HepG2 (cell line): Measurements from ENCODE around the gene SIGLEC10. TPM values are rescaled to one million over a fixed set of nuclear protein-coding genes. Genes with fewer than 3 reads are reported as not detected.

Source experiments
- KIAA2018 ChIP-seq: sonication (generic); formaldehyde crosslinking; IDR thresholded peaks from 2 replicates; pipeline ENCODE4 v1.5.0; 2020; ENCODE audit warnings: mild to moderate bottlenecking, missing genetic modification reagents, borderline replicate concordance
- MEF2D ChIP-seq: sonication (generic); formaldehyde crosslinking; IDR thresholded peaks from 2 replicates; pipeline ENCODE4 v1.5.1; 2020; ENCODE audit warnings: mild to moderate bottlenecking, missing genetic modification reagents
- MIER2 ChIP-seq: IDR thresholded peaks from 2 replicates; pipeline ENCODE4 v1.6.1; 2016; ENCODE audit warnings: missing biosample characterization, missing genetic modification reagents
- NR2F6 ChIP-seq, 2 experiments: IDR thresholded peaks; 2 replicates each; pipeline ENCODE4 v1.6.1; 2016; ENCODE audit warnings: antibody characterized with exemption in 1 of 2, mild to moderate bottlenecking in 1 of 2
- RFX3 ChIP-seq: IDR thresholded peaks from 2 replicates; pipeline ENCODE4 v1.6.1; 2016; ENCODE audit warnings: missing biosample characterization, missing genetic modification reagents
- SOX5 ChIP-seq: IDR thresholded peaks from 2 replicates; pipeline ENCODE4 v1.6.1; 2016; ENCODE audit warnings: borderline replicate concordance
- THYN1 ChIP-seq: sonication (generic); formaldehyde crosslinking; IDR thresholded peaks from 2 replicates; pipeline ENCODE4 v1.8.1; 2023; ENCODE audit warnings: low read depth, mild to moderate bottlenecking, moderate library complexity, missing genetic modification reagents, borderline replicate concordance
- ZC3H4 ChIP-seq: sonication (generic); formaldehyde crosslinking; IDR thresholded peaks from 2 replicates; pipeline ENCODE4 v1.4.0; 2020; ENCODE audit warnings: missing genetic modification reagents, borderline replicate concordance
- ZFX ChIP-seq: sonication (generic); formaldehyde crosslinking; IDR thresholded peaks from 2 replicates; pipeline ENCODE4 v1.4.0; 2020; ENCODE audit warnings: mild to moderate bottlenecking, low read depth, missing genetic modification reagents, moderate library complexity
- ZNF232 ChIP-seq: sonication (generic); formaldehyde crosslinking; IDR thresholded peaks from 2 replicates; pipeline ENCODE4 v1.4.0; 2020; ENCODE audit warnings: missing genetic modification reagents, borderline replicate concordance
- polyA plus RNA-seq, 8 experiments: library from polyadenylated mRNA; depleted of rRNA in 3 of 8; stranded (reverse) in 7 of 8; unstranded in 1 of 8; fragments of >200 nt; fragmentation: Illumina TruSeq in 4 of 8; extraction: Trizol in 4 of 8; gene quantifications; 2 replicates each; pipeline versions ENCODE4 v1.2.1 to v1.2.3, GENCODE V29; 2011 to 2016; ENCODE audit warnings: low read depth in 4 of 8, missing spikeins in 1 of 8, mixed read lengths in 1 of 8; ENCODE audit not compliant: insufficient read depth in 1 of 8
- total RNA-seq, 5 experiments: library from RNA; depleted of rRNA; stranded (reverse); fragments of >200 nt; fragmentation: Illumina TruSeq; extraction: Trizol; gene quantifications; 2 replicates each; pipeline ENCODE4 v1.2.3, GENCODE V29; 2016; ENCODE audit warnings: low read depth in 1 of 5
- TF ChIP-seq, protein P1 (sequence below): fragments of 450-650 bp; IDR thresholded peaks from 2 replicates; pipeline ENCODE4 v1.6.1; 2017
- TF ChIP-seq, protein P2 (sequence below): sonication (generic); formaldehyde crosslinking; IDR thresholded peaks from 2 replicates; pipeline ENCODE4 v1.9.0; 2021; ENCODE audit warnings: mild to moderate bottlenecking, missing genetic modification reagents

The SIGLEC10 gene
- total and polyA plus RNA-seq, 2 of the 13 experiments (the other 11 are each of a cell fraction or from before 2014, with no cell fraction given), result not detected

GRCh38 chr19:51366389-51367254 is 50.8 kb downstream of the SIGLEC10 start (continued):
- no peak; the same call in 1 of the 2 replicates for TF ChIP-seq NR2F6 (IDR thresholded peaks at IDR 0.05)
- 0 out of 2 replicates have a peak, but pooled peaks have one; percentile 8 for TF ChIP-seq NR2F6 (CRISPR knock-in tag; IDR thresholded peaks at IDR 0.05)
- TF ChIP-seq ZFX (CRISPR knock-in tag), result peak; percentile 60; the same call in 1 of the 2 replicates
- TF ChIP-seq, protein P1, sequence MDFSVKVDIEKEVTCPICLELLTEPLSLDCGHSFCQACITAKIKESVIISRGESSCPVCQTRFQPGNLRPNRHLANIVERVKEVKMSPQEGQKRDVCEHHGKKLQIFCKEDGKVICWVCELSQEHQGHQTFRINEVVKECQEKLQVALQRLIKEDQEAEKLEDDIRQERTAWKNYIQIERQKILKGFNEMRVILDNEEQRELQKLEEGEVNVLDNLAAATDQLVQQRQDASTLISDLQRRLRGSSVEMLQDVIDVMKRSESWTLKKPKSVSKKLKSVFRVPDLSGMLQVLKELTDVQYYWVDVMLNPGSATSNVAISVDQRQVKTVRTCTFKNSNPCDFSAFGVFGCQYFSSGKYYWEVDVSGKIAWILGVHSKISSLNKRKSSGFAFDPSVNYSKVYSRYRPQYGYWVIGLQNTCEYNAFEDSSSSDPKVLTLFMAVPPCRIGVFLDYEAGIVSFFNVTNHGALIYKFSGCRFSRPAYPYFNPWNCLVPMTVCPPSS, result no peak
- TF ChIP-seq ZC3H4, result peak; percentile 98
- no peak for TF ChIP-seq RFX3 (CRISPR knock-in tag)
- TF ChIP-seq KIAA2018 (CRISPR knock-in tag), result no peak
- no peak for TF ChIP-seq MEF2D (CRISPR knock-in tag)
- TF ChIP-seq, protein P2, sequence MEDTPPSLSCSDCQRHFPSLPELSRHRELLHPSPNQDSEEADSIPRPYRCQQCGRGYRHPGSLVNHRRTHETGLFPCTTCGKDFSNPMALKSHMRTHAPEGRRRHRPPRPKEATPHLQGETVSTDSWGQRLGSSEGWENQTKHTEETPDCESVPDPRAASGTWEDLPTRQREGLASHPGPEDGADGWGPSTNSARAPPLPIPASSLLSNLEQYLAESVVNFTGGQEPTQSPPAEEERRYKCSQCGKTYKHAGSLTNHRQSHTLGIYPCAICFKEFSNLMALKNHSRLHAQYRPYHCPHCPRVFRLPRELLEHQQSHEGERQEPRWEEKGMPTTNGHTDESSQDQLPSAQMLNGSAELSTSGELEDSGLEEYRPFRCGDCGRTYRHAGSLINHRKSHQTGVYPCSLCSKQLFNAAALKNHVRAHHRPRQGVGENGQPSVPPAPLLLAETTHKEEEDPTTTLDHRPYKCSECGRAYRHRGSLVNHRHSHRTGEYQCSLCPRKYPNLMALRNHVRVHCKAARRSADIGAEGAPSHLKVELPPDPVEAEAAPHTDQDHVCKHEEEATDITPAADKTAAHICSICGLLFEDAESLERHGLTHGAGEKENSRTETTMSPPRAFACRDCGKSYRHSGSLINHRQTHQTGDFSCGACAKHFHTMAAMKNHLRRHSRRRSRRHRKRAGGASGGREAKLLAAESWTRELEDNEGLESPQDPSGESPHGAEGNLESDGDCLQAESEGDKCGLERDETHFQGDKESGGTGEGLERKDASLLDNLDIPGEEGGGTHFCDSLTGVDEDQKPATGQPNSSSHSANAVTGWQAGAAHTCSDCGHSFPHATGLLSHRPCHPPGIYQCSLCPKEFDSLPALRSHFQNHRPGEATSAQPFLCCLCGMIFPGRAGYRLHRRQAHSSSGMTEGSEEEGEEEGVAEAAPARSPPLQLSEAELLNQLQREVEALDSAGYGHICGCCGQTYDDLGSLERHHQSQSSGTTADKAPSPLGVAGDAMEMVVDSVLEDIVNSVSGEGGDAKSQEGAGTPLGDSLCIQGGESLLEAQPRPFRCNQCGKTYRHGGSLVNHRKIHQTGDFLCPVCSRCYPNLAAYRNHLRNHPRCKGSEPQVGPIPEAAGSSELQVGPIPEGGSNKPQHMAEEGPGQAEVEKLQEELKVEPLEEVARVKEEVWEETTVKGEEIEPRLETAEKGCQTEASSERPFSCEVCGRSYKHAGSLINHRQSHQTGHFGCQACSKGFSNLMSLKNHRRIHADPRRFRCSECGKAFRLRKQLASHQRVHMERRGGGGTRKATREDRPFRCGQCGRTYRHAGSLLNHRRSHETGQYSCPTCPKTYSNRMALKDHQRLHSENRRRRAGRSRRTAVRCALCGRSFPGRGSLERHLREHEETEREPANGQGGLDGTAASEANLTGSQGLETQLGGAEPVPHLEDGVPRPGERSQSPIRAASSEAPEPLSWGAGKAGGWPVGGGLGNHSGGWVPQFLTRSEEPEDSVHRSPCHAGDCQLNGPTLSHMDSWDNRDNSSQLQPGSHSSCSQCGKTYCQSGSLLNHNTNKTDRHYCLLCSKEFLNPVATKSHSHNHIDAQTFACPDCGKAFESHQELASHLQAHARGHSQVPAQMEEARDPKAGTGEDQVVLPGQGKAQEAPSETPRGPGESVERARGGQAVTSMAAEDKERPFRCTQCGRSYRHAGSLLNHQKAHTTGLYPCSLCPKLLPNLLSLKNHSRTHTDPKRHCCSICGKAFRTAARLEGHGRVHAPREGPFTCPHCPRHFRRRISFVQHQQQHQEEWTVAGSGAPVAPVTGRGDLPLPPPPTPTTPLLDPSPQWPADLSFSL, result no peak
- no peak for TF ChIP-seq THYN1 (CRISPR knock-in tag)
- peak; percentile 27; the same call in 1 of the 2 replicates for TF ChIP-seq MIER2 (CRISPR knock-in tag)
- TF ChIP-seq ZNF232 (CRISPR knock-in tag), result peak; percentile 62; the same call in 1 of the 2 replicates
- TF ChIP-seq SOX5 (CRISPR knock-in tag), result no peak
